ENCODE results near the gene SRSF7. TPM values are rescaled to one million over a fixed set of nuclear protein-coding genes. Genes with fewer than 3 reads are reported as not detected.
A peak's percentile ranks its signal among the peaks of the same experiment; 100 is the strongest.
"Not testable (repeated sequence)": the region's sequence is repeated elsewhere in the genome, so short reads cannot be mapped to it uniquely, and the experiment has no call there.

Gene SRSF7
- total RNA-seq, 1 donor from 2014 or later, result 45.9 TPM

- ATAC-seq (ENCODE audit: poor library complexity) (no peak), DNase-seq (no peak)
- intact Hi-C loops (cut with DNase I), result no loop called here
These were observed 12.6 kb upstream of the SRSF7 start for GRCh38 chr2:38763728-38764127.

GRCh38 chr2:38763228-38763627, 12.1 kb upstream of the SRSF7 start:
- no peak for DNase-seq
- ATAC-seq (ENCODE audit: poor library complexity), result no peak
- intact Hi-C loops (cut with DNase I), result no loop called here

DNA sequence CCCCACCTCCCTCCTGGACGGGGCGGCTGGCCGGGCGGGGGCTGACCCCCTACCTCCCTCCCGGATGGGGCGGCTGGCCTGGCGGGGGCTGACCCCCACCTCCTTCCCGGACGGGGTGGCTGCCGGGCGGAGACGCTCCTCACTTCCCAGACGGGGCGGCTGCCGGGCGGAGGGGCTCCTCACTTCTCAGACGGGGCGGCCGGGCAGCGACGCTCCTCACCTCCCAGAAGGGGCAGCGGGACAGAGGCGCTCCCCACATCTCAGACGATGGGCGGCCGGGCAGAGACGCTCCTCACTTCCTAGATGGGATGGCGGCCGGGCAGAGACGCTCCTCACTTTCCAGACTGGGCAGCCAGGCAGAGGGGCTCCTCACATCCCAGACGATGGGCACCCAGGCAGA, 4.7 kb upstream of the SRSF7 start:
- DNase-seq; ATAC-seq (ENCODE audit: poor library complexity); intact Hi-C loops (cut with DNase I): not testable (repeated sequence)

DNA sequence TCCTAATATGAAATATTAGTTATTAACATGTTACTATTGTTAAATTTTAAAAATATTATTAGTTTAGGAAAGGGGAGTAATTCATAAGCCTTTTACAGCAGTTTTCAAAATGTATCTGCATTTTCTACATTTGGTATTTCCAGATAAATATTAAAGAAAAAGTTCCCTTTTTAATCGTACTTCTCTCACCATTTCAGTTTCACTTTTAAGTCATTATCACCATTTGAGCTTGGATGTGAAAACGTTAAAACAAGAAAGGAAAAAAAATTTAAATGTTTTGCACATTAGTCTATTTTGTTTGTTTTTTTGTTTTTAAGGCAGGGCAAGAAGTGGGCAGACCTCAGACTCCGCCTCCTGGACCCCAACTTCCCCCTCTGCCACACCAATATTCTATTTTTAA, 3.3 kb upstream of the SRSF7 start:
- ATAC-seq (ENCODE audit: poor library complexity) (no peak), DNase-seq (no peak)
- intact Hi-C loops (cut with DNase I), result no loop called here

GRCh38 chr2:38754049-38754448, 2.9 kb upstream of the SRSF7 start:
- ATAC-seq (ENCODE audit: poor library complexity), result no peak
- intact Hi-C loops (cut with DNase I), result no loop called here
- no peak for DNase-seq

DNA sequence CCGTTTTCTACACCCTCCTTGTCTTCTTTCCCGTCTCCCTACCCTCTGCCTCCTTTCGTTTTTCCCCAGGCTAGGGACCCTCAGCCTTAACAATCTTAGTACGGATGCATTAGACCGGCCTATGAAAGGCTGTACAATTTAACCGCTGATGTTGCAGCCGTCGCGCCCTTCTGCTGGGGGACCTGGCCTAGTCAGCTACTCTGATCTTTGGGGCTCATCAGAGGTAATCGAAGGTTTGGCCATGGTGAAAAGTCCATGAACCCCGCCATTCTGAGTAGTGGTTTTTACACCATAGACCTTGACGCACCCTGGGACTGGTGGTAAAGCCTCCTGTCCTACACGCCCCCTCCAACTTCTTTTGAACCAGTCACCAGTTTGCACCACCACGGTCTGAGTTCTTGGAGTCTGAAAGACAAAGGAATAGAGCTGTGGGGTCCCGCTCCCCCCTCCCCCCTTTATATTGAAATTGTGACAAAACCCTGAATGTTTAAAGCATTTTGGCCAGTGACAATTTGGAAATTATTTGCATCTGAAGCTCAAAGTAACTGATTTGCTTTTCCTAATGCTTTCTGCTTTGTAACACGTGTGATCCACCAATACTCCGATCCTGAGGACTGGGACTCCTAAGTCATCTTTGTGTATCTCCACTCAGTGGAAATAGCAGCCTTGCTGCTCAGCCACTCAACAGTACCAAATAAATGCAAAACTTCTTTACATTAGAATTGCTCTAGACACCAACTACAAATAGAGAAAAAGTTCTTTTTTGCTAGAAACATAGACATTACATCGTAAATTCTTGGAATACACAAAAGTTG, 642 bp upstream of the SRSF7 start:
- intact Hi-C loops (cut with DNase I), result no loop called here

GRCh38 chr2:38750011-38750890, 910 bp downstream of the SRSF7 start:
- peak; percentile 84 for ATAC-seq (ENCODE audit: poor library complexity)
- DNase-seq, result peak; percentile 75
- intact Hi-C loops (cut with DNase I), result no loop called here

More for the DNA sequence above, 642 bp upstream of the SRSF7 start:
- DNase-seq (no peak), ATAC-seq (ENCODE audit: poor library complexity) (no peak)

DNA sequence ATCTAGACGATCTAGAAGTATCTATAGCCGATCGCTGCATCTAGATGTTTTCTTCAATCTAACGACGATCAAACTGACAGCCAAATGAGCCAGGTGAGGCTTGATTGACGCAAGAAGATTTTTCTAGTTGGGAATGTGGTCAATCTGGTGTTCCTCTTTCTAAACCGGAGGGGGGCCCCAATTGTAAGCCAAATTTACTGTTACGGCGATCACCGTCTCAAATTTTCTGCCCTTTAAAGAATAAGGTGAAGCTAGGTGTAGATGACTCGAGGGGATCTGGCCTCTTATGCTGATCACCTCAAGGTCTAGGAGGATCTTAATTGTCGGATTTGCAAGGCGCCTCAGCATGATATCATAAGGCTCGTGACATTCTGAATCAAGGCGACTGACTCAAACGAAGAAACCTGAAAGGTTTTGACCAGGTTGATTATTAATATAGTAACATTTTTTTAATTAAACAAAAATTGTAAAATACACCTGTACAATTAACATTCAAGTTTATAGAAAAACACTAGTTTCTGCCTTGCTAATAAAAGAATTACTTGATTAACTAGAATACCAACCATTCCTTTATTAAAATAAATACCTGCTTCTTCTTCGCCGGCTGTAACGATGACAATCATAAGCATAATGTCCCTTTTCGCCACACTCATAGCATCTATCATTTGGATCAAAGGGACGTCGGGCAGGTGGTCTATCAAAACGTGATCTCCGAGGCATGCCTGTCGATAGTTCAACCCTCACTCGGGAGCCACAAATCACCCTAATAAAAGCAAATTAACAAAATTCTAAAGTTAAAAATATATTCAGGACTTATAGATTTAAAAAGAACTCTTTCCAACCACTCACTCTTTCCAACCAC, 2.0 kb downstream of the SRSF7 start:
- ATAC-seq (ENCODE audit: poor library complexity), result no peak
- intact Hi-C loops (cut with DNase I), result no loop called here
- DNase-seq, result no peak

GRCh38 chr2:38748391-38748790, 2.8 kb downstream of the SRSF7 start:
- DNase-seq (no peak), ATAC-seq (ENCODE audit: poor library complexity) (no peak)
- intact Hi-C loops (cut with DNase I), result no loop called here

DNA sequence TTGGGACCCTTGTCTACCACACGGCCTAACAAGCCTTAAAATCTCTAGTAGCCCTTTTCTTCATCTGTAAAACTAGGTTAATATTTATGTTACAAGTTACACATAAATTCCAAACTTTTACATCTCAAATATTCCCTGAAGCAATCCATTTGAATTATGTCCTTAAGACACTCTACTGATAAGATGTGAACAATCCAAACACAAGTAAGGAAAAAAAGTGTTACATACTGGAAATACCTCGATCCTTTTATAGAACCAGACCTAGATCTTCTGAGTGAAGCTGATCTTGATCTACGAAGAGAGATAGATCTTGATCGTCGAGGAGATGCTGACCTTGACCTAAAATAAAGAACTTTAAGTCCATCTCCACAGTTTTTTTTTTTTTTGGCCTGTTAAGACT, 3.3 kb downstream of the SRSF7 start:
- ATAC-seq (ENCODE audit: poor library complexity), result no peak
- intact Hi-C loops (cut with DNase I), result no loop called here

DNA sequence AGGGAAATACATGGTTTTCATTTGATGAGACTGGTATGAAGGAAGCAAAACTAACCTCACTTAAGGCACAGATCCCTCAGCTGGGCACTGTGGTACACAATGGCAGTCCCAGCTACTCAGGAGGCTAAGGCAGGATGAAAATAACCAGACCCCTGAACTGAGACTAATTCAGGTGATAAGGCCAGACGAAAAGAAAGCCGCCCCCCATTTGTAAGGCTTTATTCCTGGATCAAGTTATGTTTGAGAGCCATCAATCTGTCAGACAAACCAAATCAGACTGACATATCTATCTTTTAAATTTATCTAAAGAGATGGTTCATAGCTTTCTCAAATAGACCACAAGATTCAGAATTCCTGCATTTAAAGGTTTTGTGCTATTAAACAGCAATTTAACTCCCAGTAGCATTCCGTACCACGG, 4.1 kb downstream of the SRSF7 start:
- no peak for ATAC-seq (ENCODE audit: poor library complexity)
- no peak for DNase-seq
- intact Hi-C loops (cut with DNase I), result no loop called here

More for the DNA sequence above, 3.3 kb downstream of the SRSF7 start:
- DNase-seq, result no peak

DNA sequence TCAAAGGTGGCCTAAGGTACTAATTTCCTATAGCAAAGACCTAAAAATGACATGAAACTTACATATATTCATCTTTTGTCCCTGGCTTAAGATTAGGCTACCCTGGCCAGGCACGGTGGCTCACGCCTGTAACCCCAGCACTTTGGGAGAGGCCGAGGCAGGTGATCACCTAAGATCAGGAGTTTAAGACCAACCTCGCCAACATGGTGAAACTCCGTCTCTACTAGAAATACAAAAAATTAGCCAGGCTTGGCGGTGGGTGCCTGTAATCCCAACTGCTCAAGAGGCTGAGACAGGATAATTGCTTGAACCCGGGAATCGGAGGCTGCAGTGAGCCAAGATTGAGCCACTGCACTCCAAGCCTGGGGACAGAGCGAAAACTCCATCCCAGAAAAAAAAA, 5.9 kb downstream of the SRSF7 start:
- intact Hi-C loops (cut with DNase I), result no loop called here
- DNase-seq, result no peak

GRCh38 chr2:38744399-38744780, 6.8 kb downstream of the SRSF7 start:
- ATAC-seq (ENCODE audit: poor library complexity) (no peak), DNase-seq (no peak)
- intact Hi-C loops (cut with DNase I), result loop anchor here (5.0 kb wide), 1 partner anchor 167 kb away; no protein-coding TSS in a partner anchor

More for the DNA sequence above, 5.9 kb downstream of the SRSF7 start:
- ATAC-seq (ENCODE audit: poor library complexity), result no peak

DNA sequence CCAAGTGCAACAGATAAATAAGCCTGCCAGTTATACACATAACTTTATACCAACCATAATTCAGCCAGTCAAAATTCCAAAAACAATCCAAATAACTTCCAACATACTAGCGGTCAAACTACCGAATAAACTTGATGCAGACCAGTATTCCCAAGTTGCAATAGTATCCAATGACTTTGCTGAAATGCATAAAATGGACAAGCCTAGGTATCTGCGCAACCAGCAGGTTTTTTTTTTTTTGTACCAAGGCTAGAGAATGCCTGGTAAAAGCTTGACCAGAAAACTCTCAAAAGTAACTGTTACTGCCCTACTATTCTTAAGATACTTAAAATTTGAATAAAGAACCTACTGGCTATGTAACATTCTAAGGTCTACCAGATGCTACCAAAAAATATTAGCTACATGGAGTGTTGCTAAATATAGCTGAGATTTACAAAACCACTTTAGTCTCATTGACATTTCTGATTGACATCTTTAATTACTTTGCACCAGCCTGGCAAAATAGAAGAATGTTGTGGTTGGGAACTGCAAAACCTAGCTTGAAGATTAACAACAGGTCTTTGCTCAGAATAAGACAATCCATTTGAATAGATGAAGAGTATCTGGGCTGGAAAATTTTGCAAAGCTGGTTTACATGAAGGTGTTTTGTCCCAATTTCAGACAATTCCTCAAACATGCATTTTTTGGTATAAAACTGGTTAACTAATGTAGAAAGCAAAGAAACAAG, 7.3 kb downstream of the SRSF7 start:
- DNase-seq (no peak), ATAC-seq (ENCODE audit: poor library complexity) (no peak)
- intact Hi-C loops (cut with DNase I), result loop anchor here (5.0 kb wide), 1 partner anchor 167 kb away; no protein-coding TSS in a partner anchor

DNA sequence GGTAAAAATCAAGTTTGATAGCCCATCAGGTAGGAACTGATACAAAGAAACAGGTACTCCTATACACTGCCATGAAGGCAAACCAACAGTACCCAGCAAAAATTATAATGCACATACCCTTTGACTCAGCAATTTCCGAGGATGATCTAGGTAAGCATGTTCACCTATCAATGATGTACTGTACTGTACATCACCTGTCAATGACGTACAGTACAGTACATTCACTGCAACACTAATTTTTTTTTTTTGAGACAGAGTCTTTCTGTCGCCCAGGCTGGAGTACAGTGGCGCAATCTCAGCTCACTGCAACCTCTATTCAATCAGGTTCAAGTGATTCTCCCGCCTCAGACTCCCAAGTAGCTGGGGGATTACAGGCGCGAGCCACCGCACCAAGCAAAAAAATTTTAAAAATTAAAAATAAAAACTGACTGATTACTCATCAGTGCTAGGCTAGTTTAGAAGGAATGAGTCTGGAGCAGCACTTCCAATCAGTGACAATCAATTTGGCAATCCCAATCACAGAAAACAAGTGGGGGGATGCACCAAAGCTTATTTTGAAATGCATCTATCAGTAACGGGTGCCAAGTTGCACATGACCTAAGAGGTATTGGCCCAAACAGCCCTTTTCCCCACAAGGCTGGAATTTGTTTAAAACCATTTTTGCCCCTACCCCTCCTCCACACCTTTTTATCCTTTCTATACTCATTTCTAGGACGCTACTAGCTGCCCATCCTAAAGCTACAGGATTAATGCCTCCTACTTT, 8.2 kb downstream of the SRSF7 start:
- DNase-seq (no peak), ATAC-seq (ENCODE audit: poor library complexity) (peak; percentile 5)
- intact Hi-C loops (cut with DNase I), result loop anchor here (5.0 kb wide), 1 partner anchor 166 kb away; no protein-coding TSS in a partner anchor

DNA sequence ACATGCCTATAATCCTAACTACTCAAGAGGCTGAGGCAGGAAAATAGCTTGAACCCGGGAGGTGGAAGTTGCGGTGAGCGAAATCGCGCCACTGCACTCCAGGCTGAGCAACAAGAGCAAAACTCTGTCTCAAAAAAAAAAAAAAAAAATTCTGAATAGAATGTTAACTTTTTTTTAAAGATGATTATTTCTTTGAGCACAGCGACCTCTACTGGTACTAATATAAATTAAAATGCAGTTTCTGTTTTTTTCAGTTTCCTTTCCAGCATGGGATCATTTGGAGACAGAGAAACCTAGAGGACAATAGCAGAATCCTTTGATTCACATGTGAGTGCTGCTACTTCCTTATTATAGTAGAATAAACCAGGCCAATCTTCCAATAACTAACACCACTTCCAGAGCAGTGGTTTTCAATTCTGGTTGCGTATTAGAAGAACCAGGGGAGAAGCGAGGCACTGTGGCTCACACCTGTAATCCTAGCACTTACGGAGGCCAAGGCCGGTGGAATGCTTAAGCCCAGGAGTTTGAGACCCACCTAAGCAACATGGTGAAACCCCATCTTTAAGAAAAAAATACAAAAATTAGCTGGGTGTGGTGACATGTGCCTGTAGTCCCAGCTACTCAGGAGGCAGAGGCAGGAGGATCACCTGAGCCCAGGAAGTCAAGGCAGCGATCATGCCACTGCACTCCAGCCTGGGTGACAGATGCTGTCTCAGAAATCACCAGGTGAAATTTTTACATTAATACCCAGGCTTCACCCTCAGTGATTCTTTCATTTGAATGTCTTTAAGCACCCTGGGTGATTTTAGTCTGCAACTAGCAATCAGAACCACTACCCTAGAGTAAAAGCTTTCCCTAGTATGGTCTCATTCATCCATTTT, 10.1 kb downstream of the SRSF7 start:
- ATAC-seq (ENCODE audit: poor library complexity) (peak; percentile 9), DNase-seq (no peak)
- intact Hi-C loops (cut with DNase I), result loop anchor here (5.0 kb wide), 1 partner anchor 164 kb away; no protein-coding TSS in a partner anchor
